HK-2 (cell line): Measurements from ENCODE around the gene CACHD1.

Experiments used
- DNase-seq: peaks from one replicate; pipeline ENCODE4 v3.0.0-alpha.2; 2018; ENCODE audit not compliant: unreplicated experiment

CACHD1 gene

GRCh38 chr1:64469977-64470664 is at the start of gene CACHD1:
CACHD1 (plus strand) TSS chr1:64470129; CDS start chr1:64470745, 616 bp downstream.
- peak; percentile 82 for DNase-seq

- no peak for DNase-seq
Measured at GRCh38 chr1:64421377-64421776, 48.6 kb upstream of the CACHD1 start.

- no peak for DNase-seq
Measured at GRCh38 chr1:64423526-64423925, 46.4 kb upstream of the CACHD1 start.

- no peak for DNase-seq
Measured at GRCh38 chr1:64424412-64424811, 45.5 kb upstream of the CACHD1 start.

DNA sequence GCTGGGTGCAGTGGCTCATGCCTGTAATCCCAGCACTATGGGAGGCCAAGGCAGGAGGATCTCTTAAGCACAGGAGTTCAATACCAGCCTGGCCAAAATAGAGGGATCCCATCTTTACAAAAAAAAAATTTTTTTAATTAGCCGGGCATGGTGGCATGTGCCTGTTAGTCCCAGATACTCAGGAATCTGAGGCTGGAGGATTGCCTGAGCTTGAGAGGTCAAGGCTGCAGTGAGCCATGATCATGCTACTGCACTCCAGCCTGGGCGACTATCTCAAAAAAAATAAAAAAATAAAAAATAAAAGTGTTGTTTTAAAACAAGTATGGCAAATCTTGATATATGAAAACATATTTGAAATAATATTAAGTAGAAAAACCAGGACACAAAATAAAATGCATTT is 44.4 kb upstream of the CACHD1 start:
- no peak for DNase-seq

DNA sequence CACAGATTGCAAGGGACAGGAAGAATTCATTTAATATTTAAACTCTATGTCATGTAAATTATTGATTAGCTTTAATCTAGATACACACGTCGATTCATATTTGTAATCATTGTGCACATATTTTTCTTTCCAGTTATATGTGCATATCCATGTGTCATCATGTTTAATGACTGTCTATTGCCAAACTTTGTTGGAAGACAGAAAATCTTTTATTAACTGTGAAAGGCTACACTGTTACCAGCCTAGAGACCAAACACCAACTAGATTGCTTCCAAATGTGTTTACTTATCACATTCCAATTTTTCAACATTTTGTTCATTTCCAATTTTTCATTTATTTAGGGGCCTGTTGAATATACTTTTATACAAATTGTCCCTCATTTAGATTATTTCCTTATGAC is 43.2 kb upstream of the CACHD1 start:
- no peak for DNase-seq

GRCh38 chr1:64427879-64428278 is 42.0 kb upstream of the CACHD1 start:
- DNase-seq: no peak

DNA sequence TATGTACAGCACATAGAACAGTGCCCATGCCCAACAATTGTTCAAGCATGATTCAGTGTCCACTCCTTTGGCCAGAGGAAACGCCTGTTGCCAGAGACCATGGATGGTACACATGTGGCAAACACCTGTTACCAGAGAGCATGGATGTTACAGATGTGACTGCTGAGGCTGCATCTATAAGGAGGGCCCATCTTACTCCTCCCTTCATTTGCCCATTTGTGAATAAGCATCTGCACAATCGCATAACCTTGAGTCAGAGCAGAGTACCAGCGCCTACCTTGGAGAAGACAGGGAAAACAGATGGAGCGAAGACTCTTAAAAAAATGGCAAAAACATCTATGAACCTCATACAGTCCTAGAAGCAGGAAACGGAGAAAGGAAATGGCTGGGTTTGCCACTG is 36.6 kb upstream of the CACHD1 start:
- no peak for DNase-seq

DNA sequence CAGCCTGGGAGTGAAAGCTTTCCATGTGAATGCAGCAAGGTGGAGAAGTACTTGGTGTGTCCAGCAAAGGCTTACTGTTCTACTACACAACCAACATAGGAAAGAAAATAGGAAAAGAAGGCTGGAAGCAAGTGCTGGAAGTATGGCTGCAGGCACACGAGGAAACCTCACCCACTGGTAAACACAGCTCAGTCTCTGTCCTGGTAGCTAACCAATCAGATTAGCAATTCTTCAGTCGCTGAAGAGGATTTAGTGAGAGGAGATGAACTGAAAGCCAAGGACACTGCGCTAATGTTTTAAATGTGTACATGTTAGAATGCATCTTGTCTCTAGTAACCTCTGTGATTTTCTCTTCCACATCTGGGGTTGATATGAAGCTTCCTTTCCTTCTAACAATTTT is 36.2 kb upstream of the CACHD1 start:
- DNase-seq: no peak

DNA sequence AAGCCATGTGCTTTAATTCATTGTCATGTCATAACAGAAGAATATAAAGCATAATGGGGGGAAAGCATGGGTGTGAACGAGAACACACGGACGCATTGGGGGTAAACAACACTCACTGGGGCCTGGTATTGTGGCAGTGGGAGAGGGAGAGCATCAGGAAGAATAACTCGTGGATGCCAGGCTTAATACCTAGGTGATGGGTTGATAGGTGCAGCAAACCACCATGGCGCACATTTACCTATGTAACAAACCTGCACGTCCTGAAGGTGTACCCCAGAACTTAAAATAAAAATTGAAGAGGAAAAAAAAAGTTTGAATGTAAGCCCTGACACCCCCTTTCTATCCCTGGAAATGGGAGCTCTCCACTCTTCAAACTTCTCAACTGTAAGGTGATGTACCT is 34.9 kb upstream of the CACHD1 start:
- no peak for DNase-seq

- DNase-seq: no peak
Measured at GRCh38 chr1:64437453-64437852, 32.5 kb upstream of the CACHD1 start.

- DNase-seq: no peak
Measured at GRCh38 chr1:64440183-64440826, 29.6 kb upstream of the CACHD1 start.

DNA sequence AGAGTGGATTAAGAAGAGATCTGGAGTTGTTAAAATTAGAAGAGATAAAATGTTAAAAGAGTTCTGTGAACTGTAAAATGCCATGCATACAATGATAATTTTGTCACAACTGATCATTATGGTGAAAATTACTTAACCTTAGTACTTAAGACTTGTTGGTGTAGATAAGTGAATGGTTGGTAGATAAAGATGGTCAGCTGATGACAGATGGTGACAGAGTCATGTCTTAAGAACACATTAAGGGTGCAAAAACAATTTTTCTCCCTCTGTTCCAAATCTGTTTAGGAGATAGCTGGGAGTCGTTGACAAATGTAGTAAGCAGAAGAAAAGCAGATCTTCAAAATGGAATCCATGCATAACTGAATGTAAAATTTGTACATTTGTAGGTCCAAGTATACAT is 18.5 kb upstream of the CACHD1 start:
- DNase-seq: no peak

DNA sequence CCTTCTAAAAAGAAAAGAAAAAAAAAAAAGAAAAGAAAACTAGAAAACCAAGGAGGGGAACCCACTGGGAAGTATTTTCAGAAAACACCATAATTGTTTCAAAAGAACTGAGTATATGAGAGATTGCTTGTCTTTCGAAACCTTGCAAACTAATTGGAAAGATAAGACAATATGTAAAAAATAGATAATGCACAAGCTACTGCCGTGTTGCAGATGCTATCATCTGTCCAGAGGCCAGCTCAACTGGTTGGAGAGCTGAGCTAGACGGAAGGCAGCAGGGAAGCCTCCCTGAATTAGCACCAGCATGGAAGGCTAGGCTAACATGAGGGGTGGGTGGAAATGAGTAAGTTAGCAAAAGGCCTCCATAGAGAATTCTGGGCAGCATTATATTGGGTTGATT is 16.2 kb upstream of the CACHD1 start:
- no peak for DNase-seq

- DNase-seq: no peak
Measured at GRCh38 chr1:64458915-64459314, 11.0 kb upstream of the CACHD1 start.

DNA sequence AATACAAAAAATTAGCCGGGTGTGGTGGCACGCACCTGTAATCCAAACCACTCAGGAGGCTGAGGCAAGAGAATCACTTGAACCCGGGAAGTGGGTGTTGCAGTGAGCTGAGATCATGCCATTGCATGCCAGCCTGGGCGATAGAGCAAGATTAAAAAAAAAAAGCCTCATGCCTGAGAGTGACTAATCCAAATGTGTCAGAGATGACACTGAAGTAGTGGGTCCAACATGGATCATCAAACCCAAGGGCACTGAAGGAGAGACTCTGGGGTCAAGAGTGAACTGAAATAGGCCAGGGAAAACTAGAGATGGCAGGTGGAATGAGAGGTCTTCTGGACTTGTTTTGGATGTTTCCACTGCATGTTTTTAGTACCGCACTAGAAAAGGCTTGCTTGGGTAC is 10.2 kb upstream of the CACHD1 start:
- no peak for DNase-seq

DNA sequence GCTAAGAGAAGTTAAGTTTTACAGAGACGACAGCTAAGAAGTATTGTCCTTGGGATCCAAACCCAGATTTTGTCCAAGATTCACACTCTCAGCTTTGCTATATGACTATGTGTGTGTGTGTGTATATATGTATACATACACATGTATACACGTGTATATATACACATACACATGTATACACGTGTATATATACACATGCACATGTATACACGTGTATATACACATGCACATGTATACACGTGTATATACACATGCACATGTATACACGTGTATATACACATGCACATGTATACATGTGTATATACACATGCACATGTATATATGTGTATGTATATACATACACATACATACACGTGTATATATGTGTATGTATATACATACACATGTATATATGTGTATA is 3.9 kb upstream of the CACHD1 start:
- DNase-seq: no peak

- DNase-seq: no peak
Measured at GRCh38 chr1:64469116-64469976, 583 bp upstream of the CACHD1 start.

GRCh38 chr1:64470665-64471217 is 812 bp downstream of the CACHD1 start:
- DNase-seq: peak; percentile 39

DNA sequence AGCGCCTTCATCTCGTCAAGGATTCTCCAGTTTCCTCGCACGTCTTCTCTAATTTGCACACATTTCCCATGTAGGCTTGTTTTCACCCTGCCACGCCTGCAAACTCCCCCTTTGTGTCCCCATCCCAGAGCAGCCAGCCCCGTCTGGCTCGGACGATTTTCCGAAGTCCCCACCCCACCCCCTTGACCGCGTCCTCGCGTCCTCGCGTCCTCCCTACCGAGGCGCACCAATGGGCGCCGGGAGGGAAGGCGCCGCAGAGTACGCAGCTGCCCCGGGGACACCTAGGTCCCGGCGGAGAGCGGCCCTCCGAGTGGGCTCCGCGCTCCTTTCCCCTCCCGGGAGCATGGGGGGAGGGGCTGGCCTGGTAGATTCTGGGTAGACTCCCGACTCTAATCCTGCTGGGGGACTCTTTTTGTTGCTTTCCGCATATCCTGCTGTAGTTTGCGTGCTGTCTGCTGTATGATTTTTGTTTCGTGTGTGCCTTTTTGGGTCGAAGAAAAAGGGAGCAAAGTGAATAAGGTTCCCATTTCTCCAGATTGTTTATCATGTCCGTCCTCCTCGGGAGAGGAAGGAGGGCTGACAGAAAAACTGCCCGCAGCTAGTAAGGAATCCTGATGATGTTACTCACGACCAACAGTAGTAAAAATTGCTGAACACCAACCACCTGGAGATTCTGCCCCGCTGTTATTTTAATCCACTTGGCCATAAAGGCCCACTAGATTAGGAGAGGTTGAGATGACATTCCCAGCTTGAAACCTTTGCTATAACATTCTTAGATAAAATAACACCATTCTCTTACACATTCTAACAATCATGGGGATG is 1.5 kb downstream of the CACHD1 start:
- peak; percentile 31 for DNase-seq

DNA sequence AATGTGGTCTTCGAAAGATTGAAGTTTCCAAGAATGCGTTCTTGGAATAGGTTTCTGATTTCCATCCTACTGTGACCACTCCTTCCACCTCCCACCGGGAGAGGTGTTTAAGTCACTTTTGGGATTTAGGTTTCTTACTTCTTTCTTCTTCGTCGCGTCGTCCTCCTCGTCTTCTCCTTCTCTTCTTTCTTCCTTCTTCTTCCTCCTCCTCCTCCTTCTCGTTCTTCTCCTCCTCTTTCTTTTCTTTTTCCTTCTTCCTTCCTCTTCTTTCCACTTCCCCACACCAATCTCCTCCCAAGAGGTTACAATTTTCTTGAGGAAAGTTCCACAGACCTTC is 2.1 kb downstream of the CACHD1 start:
- DNase-seq: no peak

- DNase-seq: no peak
Measured at GRCh38 chr1:64472805-64473204, 2.9 kb downstream of the CACHD1 start.
